Omental fat pad (tissue), 4 donors: Measurements from ENCODE around the gene ASB4. TPM values are rescaled to one million over a fixed set of nuclear protein-coding genes. Genes with fewer than 3 reads are reported as not detected.
A peak's percentile ranks its signal among the peaks of the same experiment; 100 is the strongest.
"Not testable (repeated sequence)": the region's sequence is repeated elsewhere in the genome, so short reads cannot be mapped to it uniquely, and the experiment has no call there.

Experiments
- ATAC-seq: fragments of 150-250 bp; one replicate; pipeline ENCODE4 v1.9.1; 2016; ENCODE audit warnings: mild to moderate bottlenecking, moderate library complexity; ENCODE audit not compliant: low FRiP score
- DNase-seq: peaks from one replicate; pipeline ENCODE4 v3.0.0-alpha.2; 2019; ENCODE audit warnings: low spot score
- CTCF ChIP-seq, 3 donors: fragments of 450-650 bp; IDR thresholded peaks; one replicate each; pipeline ENCODE4 v1.5.1; 2016 to 2017; ENCODE audit warnings: antibody characterized with exemption in 3 of 3, mild to moderate bottlenecking in 3 of 3, moderate library complexity in 2 of 3
- total RNA-seq, 4 donors: library from RNA; depleted of rRNA; stranded (reverse); fragments of >200 nt; gene quantifications; one replicate each; pipeline ENCODE4 v1.1.0, GENCODE V29; 2016

The ASB4 gene
- total RNA-seq, 4 donors from 2014 or later: 0.12 to 0.28 TPM; not detected in 2

GRCh38 chr7:95545673-95546072, 59.9 kb downstream of the ASB4 start:
- no peak for ATAC-seq
- TF ChIP-seq CTCF (IDR thresholded peaks at IDR 0.05): no peak
- no peak for DNase-seq

GRCh38 chr7:95546647-95547046, 60.9 kb downstream of the ASB4 start:
- TF ChIP-seq CTCF (IDR thresholded peaks at IDR 0.05): no peak
- no peak for DNase-seq
- ATAC-seq: no peak

- TF ChIP-seq CTCF (IDR thresholded peaks at IDR 0.05): no peak
- ATAC-seq: no peak
- no peak for DNase-seq
These were observed 61.9 kb downstream of the ASB4 start for GRCh38 chr7:95547361-95548348.

- DNase-seq: peak; percentile 67
- peak; percentile 92 for ATAC-seq
- no peak for TF ChIP-seq CTCF (IDR thresholded peaks at IDR 0.05)
These were observed 64.2 kb downstream of the ASB4 start for GRCh38 chr7:95549818-95550529.

- no peak for ATAC-seq
- TF ChIP-seq CTCF (IDR thresholded peaks at IDR 0.05): no peak
These were observed 64.8 kb downstream of the ASB4 start for GRCh38 chr7:95550546-95550945.

GRCh38 chr7:95552010-95552926, 66.5 kb downstream of the ASB4 start:
- not testable (repeated sequence) for ATAC-seq

More at GRCh38 chr7:95550546-95550945, 64.8 kb downstream of the ASB4 start:
- DNase-seq: no peak

More at GRCh38 chr7:95552010-95552926, 66.5 kb downstream of the ASB4 start:
- DNase-seq: not testable (repeated sequence)
